ENCODE measurements around the gene MED13L.

- TF ChIP-seq POLR2A (IDR thresholded peaks at IDR 0.05) (no peak), CTCF (IDR thresholded peaks at IDR 0.05) (no peak)
These were observed 56.7 kb downstream of the MED13L start for GRCh38 chr12:116220756-116221155.

Data from testis (tissue), 2 donors.